HPDE6-E6E7 (cell line): ENCODE data around the gene NOP10.

Source experiments
- DNase-seq: peaks from one replicate; pipeline ENCODE4 v3.0.0; 2011; ENCODE audit warnings: missing footprints; ENCODE audit errors: extremely low spot score

NOP10 gene

DNA sequence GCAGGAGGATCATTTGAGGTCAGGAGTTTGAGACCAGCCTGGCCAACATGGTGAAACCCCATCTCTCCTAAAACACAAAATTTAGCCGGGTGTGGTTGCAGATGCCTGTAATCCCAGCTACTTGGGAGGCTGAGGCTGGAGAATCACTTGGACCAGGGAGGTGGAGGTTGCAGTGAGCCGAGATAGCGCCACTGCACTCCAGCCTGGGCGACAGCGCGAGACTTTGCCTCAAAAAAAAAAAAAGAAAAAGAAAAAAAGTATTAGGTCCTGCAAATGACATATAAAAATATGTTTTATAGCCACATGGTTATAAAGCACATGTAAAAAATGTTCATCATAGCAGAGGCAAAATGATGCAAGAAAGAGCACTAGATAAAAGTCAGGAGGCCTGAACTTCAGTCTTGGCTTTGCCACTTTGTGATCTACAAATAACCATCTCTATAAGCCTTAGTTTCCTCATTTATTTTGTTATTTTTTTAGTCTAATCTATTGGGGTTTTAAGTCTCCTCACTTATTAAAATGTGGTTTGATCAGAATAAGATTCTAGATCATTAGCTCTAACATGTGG lies 10.3 kb downstream of the NOP10 start:
- DNase-seq, result no peak

DNA sequence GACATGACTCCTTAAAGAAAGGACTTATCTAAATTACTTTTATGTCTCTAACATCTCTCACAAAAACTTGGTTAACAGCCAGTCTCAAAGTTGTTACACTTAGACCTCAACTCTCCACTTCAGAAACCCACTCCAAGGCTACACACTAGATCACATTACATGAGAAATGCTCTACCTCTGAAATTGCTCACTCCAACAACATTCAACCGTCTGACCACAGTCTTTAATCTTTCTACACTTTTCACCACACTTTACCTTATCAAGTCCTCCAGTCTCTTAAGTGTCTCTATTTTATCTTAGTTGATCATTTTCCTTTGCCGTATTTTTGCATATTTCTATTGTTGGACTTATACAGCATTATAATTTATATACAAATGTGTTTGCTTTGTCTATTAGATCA lies 11.1 kb downstream of the NOP10 start:
- no peak for DNase-seq

GRCh38 chr15:34330279-34330678 lies 12.7 kb downstream of the NOP10 start:
- no peak for DNase-seq

GRCh38 chr15:34329006-34329405 lies 13.9 kb downstream of the NOP10 start:
- DNase-seq, result no peak

DNA sequence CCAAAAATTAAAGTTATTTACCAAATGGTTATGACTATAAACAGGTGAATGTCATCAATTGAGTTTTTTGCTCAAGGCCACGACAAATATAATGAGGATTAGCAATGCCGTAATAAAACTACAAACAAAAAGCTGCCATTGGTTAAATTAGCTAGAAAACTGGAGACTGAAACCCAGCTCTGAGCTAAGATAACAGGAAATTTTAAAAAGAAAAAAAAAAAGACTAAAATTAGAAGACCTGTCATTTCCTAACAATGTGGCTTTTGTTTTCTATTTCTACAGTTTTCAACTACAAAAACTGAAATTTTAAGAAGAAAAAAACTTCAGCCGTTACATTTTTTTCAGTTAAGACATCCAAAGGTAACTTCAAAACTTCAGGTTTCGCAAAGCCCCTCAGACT lies 15.0 kb downstream of the NOP10 start:
- no peak for DNase-seq

DNA sequence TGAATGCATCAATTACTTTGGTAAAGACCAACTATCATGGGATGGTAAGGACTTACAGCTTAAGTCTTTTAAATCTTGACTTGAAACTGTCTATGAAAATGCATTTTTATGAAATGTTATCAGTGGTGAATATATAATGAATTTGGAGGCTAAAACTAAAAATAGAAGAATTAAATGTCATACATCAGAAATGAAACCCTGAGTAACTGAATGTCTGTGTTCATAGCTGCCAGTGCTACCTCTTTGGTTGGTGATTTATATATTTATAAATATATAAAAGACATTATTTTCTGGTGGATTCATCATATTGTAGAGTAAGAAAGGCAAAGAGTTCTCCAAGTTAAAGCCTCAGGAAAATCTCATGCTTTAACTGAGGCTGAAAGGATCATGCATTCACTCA lies 17.6 kb downstream of the NOP10 start:
- DNase-seq, result no peak

DNA sequence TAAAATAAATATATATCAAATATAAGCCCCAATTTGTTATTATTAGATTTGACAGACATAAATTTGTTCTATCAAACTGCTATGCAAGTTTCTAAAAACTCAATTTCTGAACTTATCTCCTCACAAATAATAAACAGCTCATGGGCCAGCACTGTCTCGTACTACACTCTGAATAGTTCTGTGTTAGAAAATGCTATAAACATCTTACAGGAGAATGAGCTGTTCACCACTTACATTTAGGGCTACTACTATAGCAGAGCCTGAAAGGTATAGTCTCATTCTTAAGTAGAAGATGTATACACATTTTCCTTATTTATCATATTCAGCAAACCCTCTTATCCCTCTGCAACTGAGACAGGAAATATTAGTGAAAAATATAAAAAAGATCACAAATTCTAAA lies 18.0 kb downstream of the NOP10 start:
- no peak for DNase-seq

DNA sequence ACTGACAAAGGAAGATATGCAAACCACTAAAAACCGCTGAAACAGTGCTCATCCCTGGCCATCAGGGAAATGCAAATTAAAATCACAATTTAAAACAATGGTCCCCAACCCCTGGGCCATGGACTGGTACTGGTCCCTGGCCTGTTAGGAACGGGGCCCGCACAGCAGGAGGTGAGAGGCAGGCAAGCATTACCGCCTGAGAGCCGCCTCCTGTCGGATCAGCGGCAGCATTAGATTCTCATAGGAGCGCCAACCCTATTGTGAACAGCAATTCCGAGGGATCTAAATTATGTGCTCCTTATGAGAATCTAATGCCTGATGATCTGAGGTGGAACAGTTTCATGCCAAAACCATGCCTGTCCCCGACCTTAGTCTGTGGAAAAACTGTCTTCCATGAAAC lies 19.7 kb downstream of the NOP10 start:
- no peak for DNase-seq

DNA sequence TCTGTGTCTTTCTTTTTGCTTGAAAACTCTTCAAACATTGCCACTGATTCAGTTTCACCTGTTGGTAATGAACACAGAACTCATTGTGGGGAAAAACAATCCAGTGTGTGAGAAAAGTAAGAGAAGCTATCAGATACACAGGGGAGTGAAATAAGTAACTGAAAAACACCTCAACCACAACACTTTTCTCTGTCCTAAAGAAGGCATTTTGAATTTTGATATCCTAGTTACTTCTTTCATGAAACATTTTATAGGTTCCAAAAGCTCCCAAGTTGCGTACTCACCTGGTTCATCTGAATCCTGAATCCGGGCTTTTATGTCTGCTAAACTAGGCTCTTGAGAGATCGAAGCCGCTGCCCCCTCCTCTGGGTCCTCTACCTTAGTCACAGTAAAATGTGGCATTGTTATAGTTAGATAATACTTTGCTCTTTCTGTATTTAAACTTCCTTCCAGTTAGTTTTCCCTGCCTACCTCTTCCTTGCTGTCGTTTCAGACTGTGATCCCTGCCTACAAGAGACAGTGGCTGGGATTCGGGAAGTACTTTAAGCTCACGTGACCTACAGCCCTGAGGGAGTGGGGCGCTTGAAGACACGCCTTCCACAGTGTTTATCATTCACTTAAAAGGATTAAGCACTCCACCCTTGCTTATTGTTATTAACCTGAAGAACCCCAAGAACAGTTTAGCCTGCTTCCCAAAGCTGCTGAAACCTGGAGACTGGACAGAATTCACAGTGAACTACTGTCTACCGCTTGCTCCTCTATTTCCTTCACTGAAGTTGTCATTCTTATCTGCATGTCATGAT lies 24.5 kb downstream of the NOP10 start:
- peak; percentile 73 for DNase-seq

DNA sequence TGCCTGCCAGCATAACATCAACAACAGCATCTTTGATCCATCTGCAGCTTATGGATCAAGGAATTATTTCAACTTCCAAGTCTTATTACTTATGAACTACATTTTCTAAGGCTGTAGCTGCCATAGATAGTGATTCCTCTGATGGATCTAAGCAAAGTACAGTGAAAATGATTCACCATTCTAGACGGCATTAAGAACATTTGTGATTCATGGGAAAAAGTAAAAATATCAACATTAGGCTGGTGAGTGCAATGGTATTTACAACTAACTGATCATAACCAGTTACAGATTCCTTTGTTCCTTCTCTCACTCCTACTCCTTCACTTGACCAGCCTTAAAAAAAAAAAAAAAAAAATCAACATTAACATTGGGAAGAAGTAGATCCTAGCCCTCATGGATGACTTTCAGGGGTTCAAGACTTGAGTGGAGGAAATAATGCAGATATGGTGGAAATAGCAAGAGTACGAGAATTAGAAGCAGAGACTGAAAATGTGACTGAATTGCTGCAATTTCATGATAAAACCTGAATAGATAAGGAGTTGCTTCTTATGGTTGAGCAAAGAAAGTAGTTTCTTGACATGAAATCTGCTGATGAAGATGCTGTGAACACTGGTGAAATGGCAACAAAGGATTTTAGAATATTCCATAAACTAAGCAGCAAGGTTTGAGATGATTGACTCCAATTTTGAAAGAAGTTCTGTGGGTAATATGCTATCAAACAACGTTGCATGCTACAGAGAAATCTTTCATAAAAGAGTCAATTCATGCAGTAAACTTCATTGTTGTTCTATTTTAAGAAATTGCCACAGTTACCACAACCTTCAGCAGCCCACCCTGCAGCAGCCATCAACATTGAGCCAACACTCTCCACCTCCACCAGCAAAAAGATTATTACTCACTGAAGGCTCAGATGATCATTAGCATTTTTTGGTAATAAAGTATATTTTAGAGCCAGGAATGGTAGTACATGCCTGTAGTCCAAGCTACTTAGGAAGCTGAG lies 28.1 kb downstream of the NOP10 start:
- no peak for DNase-seq

DNA sequence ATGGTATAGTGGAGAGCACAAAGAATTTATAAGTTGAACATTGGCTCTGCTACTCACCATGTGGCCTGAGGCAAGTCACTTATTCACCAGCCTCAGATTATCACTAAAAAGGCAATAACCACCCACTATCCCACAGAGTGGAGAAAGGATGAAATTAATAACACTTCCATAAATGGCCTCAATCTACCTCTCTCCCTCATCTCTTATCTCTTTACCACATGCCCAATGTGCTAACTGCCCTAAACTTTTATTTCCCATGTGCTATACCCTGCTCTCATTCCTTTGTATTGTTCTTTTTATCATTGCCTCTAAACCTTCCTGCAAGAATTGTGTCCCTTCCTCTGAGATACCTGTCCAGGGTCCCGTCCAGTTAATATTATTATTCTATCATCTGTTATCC lies 31.4 kb downstream of the NOP10 start:
- DNase-seq, result no peak

GRCh38 chr15:34304613-34305012 lies 38.3 kb downstream of the NOP10 start:
- no peak for DNase-seq

GRCh38 chr15:34301058-34301457 lies 41.9 kb downstream of the NOP10 start:
- no peak for DNase-seq

DNA sequence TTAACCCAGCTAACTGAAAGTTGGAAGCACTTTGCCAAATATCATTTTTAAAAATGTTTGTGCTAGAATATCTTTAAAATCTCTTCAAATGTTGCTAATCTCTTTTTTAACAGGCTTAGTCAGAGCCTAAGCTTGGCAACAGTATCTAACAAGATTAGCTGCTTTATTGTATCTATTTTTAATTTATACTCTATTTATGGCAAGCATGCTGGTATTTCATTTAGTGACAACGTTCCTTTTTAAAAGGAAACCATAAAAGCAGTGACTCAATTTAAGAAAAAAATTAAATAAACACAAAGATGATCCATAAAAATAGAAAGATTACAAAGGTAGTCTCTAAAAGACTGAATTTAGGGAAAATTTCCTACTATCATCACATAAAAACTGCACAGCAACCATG lies 45.9 kb downstream of the NOP10 start:
- no peak for DNase-seq

DNA sequence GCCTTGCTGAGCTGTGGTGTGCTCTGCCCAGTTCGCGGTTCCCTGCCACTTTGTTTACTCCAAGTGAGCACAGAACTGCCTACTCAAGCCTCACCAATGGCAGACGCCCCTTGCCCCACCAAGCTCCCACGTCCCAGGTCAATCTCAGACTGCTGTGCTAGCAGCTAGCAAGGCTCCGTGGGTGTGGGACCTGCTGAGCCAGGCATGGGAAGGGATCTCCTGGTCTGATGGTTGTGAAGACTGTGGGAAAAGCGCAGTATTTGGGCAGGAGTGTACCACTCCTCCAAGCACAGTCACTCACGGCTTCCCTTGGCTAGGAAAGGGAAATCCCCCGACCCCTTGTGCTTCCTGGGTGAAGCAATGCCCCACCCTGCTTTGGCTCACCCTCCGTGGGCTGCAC lies 50.3 kb downstream of the NOP10 start:
- DNase-seq, result no peak
